ENCODE data around the gene KIF1A.

GRCh38 chr2:240732911-240733622, 87.0 kb downstream of the KIF1A start:
- TF ChIP-seq CTCF (IDR thresholded peaks at IDR 0.05; ENCODE audit: low read length) (no peak), EZH2 (optimal IDR thresholded peaks at IDR 0.05; ENCODE audit: low read depth, low read length) (no peak)

All from MM.1S (cell line).